ENCODE data around the gene NHERF1. TPM values are rescaled to one million over a fixed set of nuclear protein-coding genes. Genes with fewer than 3 reads are reported as not detected.

NHERF1 gene
- total and polyA plus RNA-seq, 2 of the 13 experiments (the other 11 are each of a cell fraction or from before 2014, with no cell fraction given), result 169 to 269 TPM

DNA sequence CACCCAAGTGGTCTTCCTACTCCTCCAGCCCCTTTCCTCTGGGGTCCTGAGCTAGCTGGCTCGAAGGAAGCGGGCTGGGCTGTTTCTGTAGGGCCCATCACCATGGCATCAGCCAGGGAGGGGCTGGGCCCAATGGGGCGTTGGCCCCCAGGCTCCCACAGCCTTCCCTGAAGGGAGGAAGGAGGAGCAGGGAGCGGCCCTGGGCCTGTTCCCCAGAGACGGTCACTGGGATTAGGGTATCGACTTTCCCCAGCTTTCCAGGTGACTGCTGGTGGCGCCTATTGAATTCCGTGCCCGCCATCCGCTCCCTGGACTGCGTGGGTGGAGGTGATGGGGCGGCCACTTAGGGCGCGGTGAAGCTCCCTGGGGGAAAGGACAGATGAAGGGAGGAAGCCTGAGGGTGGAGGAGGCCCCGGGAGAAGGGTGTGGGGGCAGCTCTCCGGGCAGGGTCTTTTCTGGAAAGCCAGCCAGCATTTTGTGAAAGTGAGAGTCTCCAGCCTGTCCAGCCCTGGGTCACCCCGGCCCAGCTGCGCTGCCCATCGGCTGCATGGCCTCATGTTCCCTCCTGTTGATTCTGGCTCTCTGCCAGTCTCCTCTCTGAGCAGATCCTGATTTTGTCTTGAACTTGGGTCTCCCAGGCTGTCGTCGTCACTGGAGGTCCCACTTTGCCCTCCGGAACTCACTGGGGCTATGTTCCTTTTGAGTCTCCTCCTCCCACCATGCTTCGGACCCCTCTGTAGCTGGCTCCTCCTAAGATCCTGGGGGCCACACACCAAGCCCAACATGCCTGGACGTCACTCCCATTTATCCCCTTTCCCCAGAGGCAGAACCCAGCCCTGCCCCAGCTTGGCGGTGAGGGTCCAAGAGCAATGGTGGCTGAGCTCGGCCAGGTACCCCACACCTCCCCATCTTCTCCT is 9.8 kb downstream of the NHERF1 start (continued):
- TF ChIP-seq, protein P1, sequence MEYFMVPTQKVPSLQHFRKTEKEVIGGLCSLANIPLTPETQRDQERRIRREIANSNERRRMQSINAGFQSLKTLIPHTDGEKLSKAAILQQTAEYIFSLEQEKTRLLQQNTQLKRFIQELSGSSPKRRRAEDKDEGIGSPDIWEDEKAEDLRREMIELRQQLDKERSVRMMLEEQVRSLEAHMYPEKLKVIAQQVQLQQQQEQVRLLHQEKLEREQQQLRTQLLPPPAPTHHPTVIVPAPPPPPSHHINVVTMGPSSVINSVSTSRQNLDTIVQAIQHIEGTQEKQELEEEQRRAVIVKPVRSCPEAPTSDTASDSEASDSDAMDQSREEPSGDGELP (IDR thresholded peaks at IDR 0.05; ENCODE audit: borderline replicate concordance, low read depth), result peak; percentile 51; the same call in 1 of the 2 replicates
- TF ChIP-seq ZNF547 (CRISPR knock-in tag; IDR thresholded peaks at IDR 0.05) (no peak), MAF1 (CRISPR knock-in tag; IDR thresholded peaks at IDR 0.05; ENCODE audit: borderline replicate concordance) (no peak), MEIS2 (CRISPR knock-in tag; IDR thresholded peaks at IDR 0.05) (no peak), ARID2 (CRISPR knock-in tag; IDR thresholded peaks at IDR 0.05; ENCODE audit: borderline replicate concordance) (no peak), MAZ (IDR thresholded peaks at IDR 0.05; ENCODE audit: borderline replicate concordance, low read depth, low read length) (no peak), MAZ (CRISPR knock-in tag; IDR thresholded peaks at IDR 0.05; ENCODE audit: low read depth) (0 out of 2 replicates have a peak, but pooled peaks have one; percentile 38), MED13 (CRISPR knock-in tag; IDR thresholded peaks at IDR 0.05) (no peak), ZNF792 (CRISPR knock-in tag; IDR thresholded peaks at IDR 0.05) (no peak), GABPB1 (CRISPR knock-in tag; IDR thresholded peaks at IDR 0.05) (peak; percentile 15; the same call in 1 of the 2 replicates), ZC3H13 (CRISPR knock-in tag; IDR thresholded peaks at IDR 0.05) (no peak), KAT7 (CRISPR knock-in tag; IDR thresholded peaks at IDR 0.05; ENCODE audit: borderline replicate concordance) (no peak), ZSCAN25 (CRISPR knock-in tag; IDR thresholded peaks at IDR 0.05) (peak; percentile 61; the same call in 1 of the 2 replicates), ZNF616 (CRISPR knock-in tag; IDR thresholded peaks at IDR 0.05; ENCODE audit: low read depth) (no peak), TSC22D2 (CRISPR knock-in tag; IDR thresholded peaks at IDR 0.05; ENCODE audit: borderline replicate concordance) (no peak), ETV5 (CRISPR knock-in tag; IDR thresholded peaks at IDR 0.05; ENCODE audit: borderline replicate concordance) (no peak), ZNF124 (CRISPR knock-in tag; IDR thresholded peaks at IDR 0.05) (no peak), ZNF749 (CRISPR knock-in tag; IDR thresholded peaks at IDR 0.05; ENCODE audit: borderline replicate concordance) (no peak), ZNF713 (CRISPR knock-in tag; IDR thresholded peaks at IDR 0.05) (no peak), FOXA1 (IDR thresholded peaks at IDR 0.05) (no peak), FOXA1 (CRISPR knock-in tag; IDR thresholded peaks at IDR 0.05) (peak; percentile 80), NR2F1 (CRISPR knock-in tag; IDR thresholded peaks at IDR 0.05) (no peak), RFX1 (IDR thresholded peaks at IDR 0.05) (no peak), NR2F2 (IDR thresholded peaks at IDR 0.05; ENCODE audit: borderline replicate concordance, low read depth) (no peak), ZMYM2 (CRISPR knock-in tag; IDR thresholded peaks at IDR 0.05) (no peak), KLF6 (CRISPR knock-in tag; IDR thresholded peaks at IDR 0.05) (no peak), REXO4 (CRISPR knock-in tag; IDR thresholded peaks at IDR 0.05; ENCODE audit: borderline replicate concordance) (no peak), GTF2F1 (IDR thresholded peaks at IDR 0.05; ENCODE audit: low read length) (no peak)
- TF ChIP-seq, protein P2, sequence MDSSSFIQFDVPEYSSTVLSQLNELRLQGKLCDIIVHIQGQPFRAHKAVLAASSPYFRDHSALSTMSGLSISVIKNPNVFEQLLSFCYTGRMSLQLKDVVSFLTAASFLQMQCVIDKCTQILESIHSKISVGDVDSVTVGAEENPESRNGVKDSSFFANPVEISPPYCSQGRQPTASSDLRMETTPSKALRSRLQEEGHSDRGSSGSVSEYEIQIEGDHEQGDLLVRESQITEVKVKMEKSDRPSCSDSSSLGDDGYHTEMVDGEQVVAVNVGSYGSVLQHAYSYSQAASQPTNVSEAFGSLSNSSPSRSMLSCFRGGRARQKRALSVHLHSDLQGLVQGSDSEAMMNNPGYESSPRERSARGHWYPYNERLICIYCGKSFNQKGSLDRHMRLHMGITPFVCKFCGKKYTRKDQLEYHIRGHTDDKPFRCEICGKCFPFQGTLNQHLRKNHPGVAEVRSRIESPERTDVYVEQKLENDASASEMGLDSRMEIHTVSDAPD (CRISPR knock-in tag; IDR thresholded peaks at IDR 0.05), result no peak
- TF ChIP-seq, protein P3, sequence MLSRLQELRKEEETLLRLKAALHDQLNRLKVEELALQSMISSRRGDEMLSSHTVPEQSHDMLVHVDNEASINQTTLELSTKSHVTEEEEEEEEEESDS (CRISPR knock-in tag; IDR thresholded peaks at IDR 0.05; ENCODE audit: borderline replicate concordance), result no peak
- TF ChIP-seq, protein P4, sequence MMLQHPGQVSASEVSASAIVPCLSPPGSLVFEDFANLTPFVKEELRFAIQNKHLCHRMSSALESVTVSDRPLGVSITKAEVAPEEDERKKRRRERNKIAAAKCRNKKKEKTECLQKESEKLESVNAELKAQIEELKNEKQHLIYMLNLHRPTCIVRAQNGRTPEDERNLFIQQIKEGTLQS (CRISPR knock-in tag; IDR thresholded peaks at IDR 0.05), result no peak
